HG02885 (cell line): ENCODE results near the gene ZNF500.
"Not testable (repeated sequence)": the region's sequence is repeated elsewhere in the genome, so short reads cannot be mapped to it uniquely, and the experiment has no call there.

Source experiments
- ATAC-seq: cut with Tn5 transposase; IDR thresholded peaks from one replicate; pipeline ENCODE4 v1.9.1; 2021; ENCODE audit warnings: mild to moderate bottlenecking; ENCODE audit not compliant: unreplicated experiment, poor library complexity

ZNF500 gene

GRCh38 chr16:4747906-4748681 is 18.9 kb downstream of the ZNF500 start:
- no peak for ATAC-seq

GRCh38 chr16:4746991-4747574 is 19.9 kb downstream of the ZNF500 start:
- no peak for ATAC-seq

- ATAC-seq: no peak
Measured at GRCh38 chr16:4746215-4746614, 20.7 kb downstream of the ZNF500 start.

GRCh38 chr16:4745274-4745569 is 21.7 kb downstream of the ZNF500 start:
- ATAC-seq: no peak

- ATAC-seq: no peak
Measured at GRCh38 chr16:4744555-4745273, 22.2 kb downstream of the ZNF500 start.

- no peak for ATAC-seq
Measured at GRCh38 chr16:4743226-4743878, 23.6 kb downstream of the ZNF500 start.

- not testable (repeated sequence) for ATAC-seq
Measured at GRCh38 chr16:4738370-4738769, 28.6 kb downstream of the ZNF500 start.

GRCh38 chr16:4737545-4737944 is 29.4 kb downstream of the ZNF500 start:
- ATAC-seq: no peak

GRCh38 chr16:4736546-4736945 is 30.4 kb downstream of the ZNF500 start:
- no peak for ATAC-seq

GRCh38 chr16:4734730-4735535 is 32.0 kb downstream of the ZNF500 start:
- ATAC-seq: peak; percentile 67

- ATAC-seq: peak; percentile 79
Measured at GRCh38 chr16:4734063-4734729, 32.8 kb downstream of the ZNF500 start, which contains the start of the genes ANKS3 and DNAAF8. TSS of gene ANKS3 (minus strand) at chr16:4734271. CDS start at chr16:4730149, 4,122 bp downstream. TSS of gene DNAAF8 (plus strand) at chr16:4734537. CDS start at chr16:4736515, 1,978 bp downstream.

GRCh38 chr16:4733747-4734062 is 33.3 kb downstream of the ZNF500 start:
- ATAC-seq: no peak

- no peak for ATAC-seq
Measured at GRCh38 chr16:4733211-4733742, 33.7 kb downstream of the ZNF500 start.

- ATAC-seq: no peak
Measured at GRCh38 chr16:4729876-4730275, 37.1 kb downstream of the ZNF500 start.

GRCh38 chr16:4728676-4729075 is 38.3 kb downstream of the ZNF500 start:
- ATAC-seq: no peak

- no peak for ATAC-seq
Measured at GRCh38 chr16:4726616-4727015, 40.3 kb downstream of the ZNF500 start.

GRCh38 chr16:4724661-4725270 is 42.2 kb downstream of the ZNF500 start:
- no peak for ATAC-seq

- ATAC-seq: no peak
Measured at GRCh38 chr16:4723071-4723767, 43.7 kb downstream of the ZNF500 start.
